Chondrocyte (in vitro differentiated cells): ENCODE results near the gene EPB41L4A. TPM values are rescaled to one million over a fixed set of nuclear protein-coding genes. Genes with fewer than 3 reads are reported as not detected.

ENCODE experiments used
- DNase-seq: peaks from one replicate; pipeline ENCODE4 v3.0.0; 2021; ENCODE audit warnings: mixed read lengths, low spot score
- H3K27ac Mint-ChIP-seq: one replicate; pipeline ENCODE4 v1.8.0; 2021; ENCODE audit warnings: mild to moderate bottlenecking, moderate library complexity, mixed read lengths; ENCODE audit not compliant: unreplicated experiment
- H3K27me3 Mint-ChIP-seq: 2 replicates; pipeline ENCODE4 v1.8.0; 2021; ENCODE audit warnings: low read depth, mixed read lengths
- H3K36me3 Mint-ChIP-seq: 2 replicates; pipeline ENCODE4 v1.8.0; 2021; ENCODE audit warnings: low read depth, mixed read lengths
- H3K4me1 Mint-ChIP-seq: 2 replicates; pipeline ENCODE4 v1.8.0; 2021; ENCODE audit warnings: low read depth, mild to moderate bottlenecking, mixed read lengths
- H3K4me3 Mint-ChIP-seq: one replicate; pipeline ENCODE4 v1.8.0; 2021; ENCODE audit warnings: mild to moderate bottlenecking, moderate library complexity, mixed read lengths; ENCODE audit not compliant: unreplicated experiment
- H3K9me3 Mint-ChIP-seq: 2 replicates; pipeline ENCODE4 v1.8.0; 2021; ENCODE audit warnings: low read depth, mixed read lengths
- CTCF ChIP-seq: fragments of 200-600 bp; sonication (generic); IDR thresholded peaks from 2 replicates; pipeline ENCODE4 v1.5.0; 2021; ENCODE audit warnings: antibody characterized with exemption, mild to moderate bottlenecking, moderate library complexity
- total RNA-seq: library from RNA; stranded (reverse); gene quantifications from 3 replicates; pipeline ENCODE4 v1.2.1, GENCODE V29; 2021

The EPB41L4A gene
- total RNA-seq, 1 donor from 2014 or later = 3.9 TPM

- TF ChIP-seq CTCF = no peak
- Mint-ChIP-seq H3K4me3 (no peak overlapping the region), H3K4me1 (no peaks in the 10 kb centered on the region), H3K27me3 (no peaks in the 10 kb centered on the region), H3K9me3 (no peaks in the 10 kb centered on the region), H3K36me3 (peaks cover 1% of the 10 kb centered on the region), H3K27ac (no peak overlapping the region)
- DNase-seq = no peak
Measured at GRCh38 chr5:112323166-112323565, 95.9 kb downstream of the EPB41L4A start.

- Mint-ChIP-seq H3K36me3 (peaks cover 1% of the 10 kb centered on the region), H3K9me3 (no peaks in the 10 kb centered on the region)
Measured at GRCh38 chr5:112320408-112320807, 98.7 kb downstream of the EPB41L4A start.

GRCh38 chr5:112318346-112318745 lies 100.7 kb downstream of the EPB41L4A start:
- H3K27me3 Mint-ChIP-seq = no peaks in the 10 kb centered on the region
- peaks cover 1% of the 10 kb centered on the region for H3K36me3 Mint-ChIP-seq
- no peaks in the 10 kb centered on the region for H3K9me3 Mint-ChIP-seq
- TF ChIP-seq CTCF = no peak
- no peaks in the 10 kb centered on the region for H3K4me1 Mint-ChIP-seq
- no peak overlapping the region for H3K27ac Mint-ChIP-seq
- H3K4me3 Mint-ChIP-seq = no peak overlapping the region
- no peak for DNase-seq

More at GRCh38 chr5:112320408-112320807, 98.7 kb downstream of the EPB41L4A start:
- no peaks in the 10 kb centered on the region for H3K27me3 Mint-ChIP-seq
- TF ChIP-seq CTCF = no peak
- no peak overlapping the region for H3K4me3 Mint-ChIP-seq
- no peak for DNase-seq
- no peaks in the 10 kb centered on the region for H3K4me1 Mint-ChIP-seq
- no peak overlapping the region for H3K27ac Mint-ChIP-seq

- no peak overlapping the region for H3K27ac Mint-ChIP-seq
- no peak for TF ChIP-seq CTCF
Measured at GRCh38 chr5:112317866-112318265, 101.2 kb downstream of the EPB41L4A start.

GRCh38 chr5:112316731-112317130 lies 102.3 kb downstream of the EPB41L4A start:
- no peak overlapping the region for H3K27ac Mint-ChIP-seq
- no peak for DNase-seq

More at GRCh38 chr5:112317866-112318265, 101.2 kb downstream of the EPB41L4A start:
- Mint-ChIP-seq H3K36me3 (peaks cover 1% of the 10 kb centered on the region), H3K4me1 (no peaks in the 10 kb centered on the region), H3K4me3 (no peak overlapping the region), H3K27me3 (no peaks in the 10 kb centered on the region), H3K9me3 (no peaks in the 10 kb centered on the region)
- no peak for DNase-seq

More at GRCh38 chr5:112316731-112317130, 102.3 kb downstream of the EPB41L4A start:
- Mint-ChIP-seq H3K36me3 (peaks cover 1% of the 10 kb centered on the region), H3K4me1 (no peaks in the 10 kb centered on the region), H3K9me3 (no peaks in the 10 kb centered on the region), H3K27me3 (no peaks in the 10 kb centered on the region), H3K4me3 (no peak overlapping the region)
- no peak for TF ChIP-seq CTCF
